Muscle layer of colon (tissue), 2 donors: ENCODE results near the gene LRCH1.

ENCODE experiments used
- H3K27ac ChIP-seq: one replicate; pipeline ENCODE4 v1.7.0; 2013; ENCODE audit warnings: low read depth, mild to moderate bottlenecking, low read length, moderate library complexity
- H3K27me3 ChIP-seq, 2 donors: one replicate each; pipeline ENCODE4 v1.7.0; 2013; ENCODE audit warnings: low read length in 2 of 2, mild to moderate bottlenecking in 2 of 2; ENCODE audit not compliant: insufficient read depth in 2 of 2, control insufficient read depth in 1 of 2
- H3K36me3 ChIP-seq: one replicate; pipeline ENCODE4 v1.7.0; 2013; ENCODE audit warnings: mild to moderate bottlenecking, low read length; ENCODE audit not compliant: insufficient read depth
- H3K4me1 ChIP-seq: one replicate; pipeline ENCODE4 v1.7.0; 2013; ENCODE audit warnings: mild to moderate bottlenecking, low read length; ENCODE audit not compliant: insufficient read depth
- H3K4me3 ChIP-seq, 2 donors: one replicate each; pipeline ENCODE4 v1.7.0; 2013; ENCODE audit warnings: low read length in 2 of 2, low read depth in 1 of 2, mild to moderate bottlenecking in 1 of 2, moderate library complexity in 1 of 2
- H3K9ac ChIP-seq: one replicate; pipeline ENCODE4 v1.7.0; 2013; ENCODE audit warnings: low read length
- H3K9me3 ChIP-seq: one replicate; pipeline ENCODE4 v1.7.0; 2013; ENCODE audit warnings: mild to moderate bottlenecking, low read length
- donor health status: abdominal sarcoma.
- donor health status: Adenocarcinoma of cecum.

The LRCH1 gene

DNA sequence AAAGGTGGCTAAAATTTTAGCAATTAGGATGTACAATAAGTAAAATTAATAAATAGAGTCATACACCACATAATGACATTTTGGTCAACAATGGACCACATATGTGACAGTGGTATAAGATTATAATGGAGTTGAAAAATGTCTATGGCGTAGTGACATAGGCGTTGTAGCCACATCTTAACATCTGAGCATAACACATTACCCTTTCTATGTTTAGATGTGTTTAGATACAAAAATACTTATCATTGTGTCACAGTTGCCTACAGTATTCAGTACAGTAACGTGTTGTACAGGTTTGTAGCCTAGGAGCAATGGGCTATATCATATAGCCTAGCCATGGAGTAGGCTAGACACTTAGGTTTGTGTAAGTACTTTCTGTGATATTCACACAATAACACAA is 111.2 kb downstream of the LRCH1 start:
- peaks cover 45% of the 10 kb centered on the region for H3K4me1 ChIP-seq
- H3K36me3 ChIP-seq, result no peaks in the 10 kb centered on the region
- H3K27me3 ChIP-seq, result no peaks in the 10 kb centered on the region
- no peak overlapping the region for H3K9ac ChIP-seq
- H3K27ac ChIP-seq, result no peak overlapping the region
- no peak overlapping the region for H3K4me3 ChIP-seq
- H3K9me3 ChIP-seq, result no peaks in the 10 kb centered on the region

DNA sequence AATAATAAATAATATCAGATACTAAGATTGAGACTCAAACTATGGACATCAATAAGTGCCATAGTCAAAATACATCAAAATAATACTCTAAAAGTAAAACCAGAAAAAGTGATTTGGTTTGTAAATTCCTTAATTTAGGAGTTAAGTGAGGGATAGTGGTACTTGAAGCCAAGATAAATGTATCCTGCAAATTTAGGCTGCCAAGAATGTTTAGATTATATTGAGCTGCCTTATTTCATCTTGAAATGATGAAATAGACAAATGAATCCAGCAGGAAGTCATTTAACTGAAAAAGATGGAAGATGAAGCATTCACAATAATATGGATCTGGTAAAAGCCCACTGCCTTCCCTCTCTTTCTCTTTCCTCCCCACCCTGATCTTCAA is 112.3 kb downstream of the LRCH1 start:
- peaks cover 41% of the 10 kb centered on the region for H3K4me1 ChIP-seq
- H3K9me3 ChIP-seq, result no peaks in the 10 kb centered on the region
- no peak overlapping the region for H3K9ac ChIP-seq
- H3K4me3 ChIP-seq, result no peak overlapping the region
- no peaks in the 10 kb centered on the region for H3K27me3 ChIP-seq
- no peak overlapping the region for H3K27ac ChIP-seq
- no peaks in the 10 kb centered on the region for H3K36me3 ChIP-seq

DNA sequence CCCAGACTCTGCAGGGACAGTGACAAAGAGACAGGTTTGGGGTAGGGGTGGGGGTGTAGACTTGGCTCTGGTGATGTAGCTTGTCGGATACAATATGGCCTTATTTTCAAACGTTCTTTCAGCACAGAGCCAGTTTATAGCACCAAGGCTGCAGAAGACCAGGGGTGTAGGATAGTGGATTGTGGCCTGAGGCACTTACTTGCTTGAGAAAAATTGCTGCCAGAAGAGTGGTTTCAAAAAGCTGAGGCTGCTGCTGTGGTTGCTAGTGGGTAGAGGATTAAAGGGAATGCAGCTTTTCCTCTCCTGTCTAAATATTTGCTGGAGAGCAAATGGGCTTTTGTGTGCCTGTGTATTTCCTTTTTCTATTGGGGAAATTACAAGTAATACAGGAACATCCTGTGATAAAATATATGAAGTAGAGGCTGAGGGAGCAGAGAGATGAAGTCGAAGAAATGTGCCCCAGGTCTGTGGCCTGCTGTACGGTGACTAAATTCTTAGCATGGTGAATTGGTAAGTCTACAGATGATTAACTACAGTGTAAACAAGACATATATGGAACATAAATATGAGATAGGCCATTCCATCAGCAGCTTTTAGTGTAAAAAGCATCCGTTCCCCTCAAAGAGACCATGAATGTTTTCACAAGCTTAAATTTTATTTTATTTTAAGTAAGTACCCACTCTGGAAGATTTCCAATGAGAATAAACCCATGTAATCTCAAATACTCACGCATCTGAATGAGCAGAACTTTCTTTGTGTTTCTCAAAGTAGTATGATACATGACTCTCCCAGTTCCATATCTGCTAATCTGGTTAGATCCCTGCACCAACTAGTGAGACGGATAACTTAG is 112.9 kb downstream of the LRCH1 start:
- Histone ChIP-seq H3K27me3 (no peaks in the 10 kb centered on the region), H3K4me3 (no peak overlapping the region), H3K36me3 (no peaks in the 10 kb centered on the region), H3K4me1 (peaks cover 41% of the 10 kb centered on the region), H3K9ac (no peak overlapping the region), H3K9me3 (no peaks in the 10 kb centered on the region), H3K27ac (no peak overlapping the region)

DNA sequence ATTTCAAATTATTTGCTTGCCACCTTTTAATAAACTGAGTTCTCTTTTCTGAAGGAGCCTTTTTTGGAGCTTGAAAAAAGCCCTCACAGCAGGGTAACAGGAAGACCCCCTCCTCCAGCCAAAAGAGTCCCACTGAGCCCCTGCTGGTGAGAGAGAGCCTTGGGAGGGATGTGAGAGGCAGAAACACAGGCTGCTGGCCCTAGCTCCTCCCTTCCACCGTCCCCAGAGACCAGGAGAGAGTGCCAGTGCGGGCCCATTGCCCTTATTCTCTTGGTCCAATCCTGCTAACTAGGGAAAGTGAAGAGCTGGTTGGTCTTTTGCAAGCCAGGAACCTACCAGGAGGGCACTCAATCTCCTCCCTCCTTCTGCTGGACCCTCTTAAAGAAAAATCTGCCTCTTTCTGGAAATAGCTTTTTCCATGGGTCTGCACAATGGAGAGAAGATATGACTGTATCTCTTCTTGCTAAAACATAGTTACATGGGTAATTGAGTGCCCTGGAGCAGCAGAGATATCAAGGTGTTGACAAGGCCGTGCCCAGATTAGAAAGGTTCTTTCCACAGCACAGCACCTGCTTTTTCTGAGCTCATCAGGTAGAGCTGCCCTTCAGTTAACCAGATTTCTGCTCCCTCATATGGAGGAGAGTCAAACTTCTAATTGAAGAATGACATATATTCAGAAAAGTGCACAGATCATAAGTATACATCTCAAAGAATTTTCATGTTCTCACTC is 113.9 kb downstream of the LRCH1 start:
- Histone ChIP-seq H3K27ac (no peak overlapping the region), H3K4me3 (no peak overlapping the region), H3K9me3 (no peaks in the 10 kb centered on the region), H3K27me3 (no peaks in the 10 kb centered on the region), H3K9ac (no peak overlapping the region), H3K4me1 (peaks cover 41% of the 10 kb centered on the region), H3K36me3 (no peaks in the 10 kb centered on the region)

DNA sequence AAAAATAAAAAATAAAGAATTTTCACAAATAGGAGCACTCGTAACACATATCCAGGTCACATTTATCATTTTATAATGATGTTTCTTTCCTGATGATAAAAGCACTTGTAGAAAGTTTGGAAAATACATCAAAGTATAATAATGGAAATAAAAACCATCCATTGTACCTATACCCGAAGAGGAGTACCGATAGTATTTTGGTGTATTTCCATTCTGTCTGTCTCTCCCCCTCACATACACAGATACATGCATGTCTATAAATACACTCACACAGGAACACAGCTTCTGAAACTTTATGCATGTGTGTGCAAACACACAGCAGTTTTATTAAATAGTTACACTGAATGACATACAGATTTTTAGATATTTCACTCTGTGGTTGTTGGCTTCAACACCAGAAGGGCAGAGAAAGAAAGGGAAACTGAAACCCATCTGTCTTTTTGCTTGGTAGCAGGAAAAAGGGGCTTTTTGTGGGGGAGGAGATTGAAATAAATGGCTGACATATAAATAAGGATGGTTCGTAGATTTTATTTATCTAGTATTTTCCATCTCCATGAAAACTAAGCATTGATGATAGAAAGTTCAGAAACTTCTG is 114.8 kb downstream of the LRCH1 start:
- no peaks in the 10 kb centered on the region for H3K36me3 ChIP-seq
- H3K27me3 ChIP-seq, result no peaks in the 10 kb centered on the region
- H3K9ac ChIP-seq, result no peak overlapping the region
- H3K4me3 ChIP-seq, result peak overlapping the region in 1 of 2 donors; percentile 2
- no peaks in the 10 kb centered on the region for H3K9me3 ChIP-seq
- peaks cover 36% of the 10 kb centered on the region for H3K4me1 ChIP-seq
- peak overlapping the region; percentile 50 for H3K27ac ChIP-seq

DNA sequence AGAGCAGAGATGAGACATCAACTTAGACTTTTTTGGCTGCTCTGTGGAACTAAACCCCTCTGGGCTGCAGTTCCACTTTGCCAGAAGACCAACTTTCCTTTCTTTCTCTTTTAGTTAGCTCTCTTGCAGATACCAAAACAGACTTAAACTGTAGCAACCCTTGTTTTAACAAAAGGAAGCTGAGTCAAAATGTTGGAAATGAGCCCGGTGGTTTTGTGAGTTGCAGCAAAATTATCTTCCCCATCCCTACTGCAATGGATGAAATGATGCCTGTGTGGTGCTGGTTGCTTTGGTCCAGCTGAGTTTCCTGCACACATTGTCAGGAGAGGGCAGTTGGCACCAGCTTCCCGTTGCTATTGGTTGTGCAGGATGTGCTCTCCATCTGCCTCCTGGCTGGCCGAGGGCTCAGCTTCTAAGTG is 115.3 kb downstream of the LRCH1 start:
- Histone ChIP-seq H3K4me3 (no peak overlapping the region), H3K9ac (no peak overlapping the region), H3K9me3 (no peaks in the 10 kb centered on the region), H3K36me3 (no peaks in the 10 kb centered on the region), H3K27me3 (no peaks in the 10 kb centered on the region), H3K27ac (peak overlapping the region; percentile 50), H3K4me1 (peaks cover 32% of the 10 kb centered on the region)

DNA sequence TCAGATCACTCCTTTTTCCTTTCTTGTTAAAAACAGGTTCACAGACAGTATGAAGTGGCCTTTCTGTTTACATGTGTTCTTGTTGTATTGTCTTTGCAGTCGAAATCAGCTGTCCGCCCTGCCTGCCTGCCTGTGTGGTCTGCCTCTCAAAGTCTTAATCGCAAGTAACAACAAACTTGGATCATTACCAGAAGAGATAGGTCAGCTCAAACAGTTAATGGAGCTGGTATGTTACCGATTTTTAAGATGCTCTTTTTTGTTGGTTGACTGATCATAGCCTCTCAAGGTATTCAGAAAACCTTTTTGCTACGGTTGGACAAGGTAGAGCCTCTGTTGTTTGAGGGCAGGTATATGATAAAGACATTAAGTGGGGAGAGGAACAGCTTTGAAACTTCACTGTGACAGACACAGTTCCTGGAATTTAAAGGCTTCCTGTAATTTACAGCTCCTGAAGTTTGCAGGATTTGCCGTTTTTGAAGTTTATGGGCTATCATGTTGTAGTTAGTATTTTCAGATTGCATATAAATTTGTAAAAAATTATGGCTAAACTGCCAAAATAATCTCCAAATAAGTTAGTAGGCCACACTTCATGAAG is 116.1 kb downstream of the LRCH1 start:
- no peak overlapping the region for H3K4me3 ChIP-seq
- H3K27ac ChIP-seq, result no peak overlapping the region
- H3K9ac ChIP-seq, result no peak overlapping the region
- no peaks in the 10 kb centered on the region for H3K27me3 ChIP-seq
- no peaks in the 10 kb centered on the region for H3K9me3 ChIP-seq
- peaks cover 24% of the 10 kb centered on the region for H3K4me1 ChIP-seq
- no peaks in the 10 kb centered on the region for H3K36me3 ChIP-seq

DNA sequence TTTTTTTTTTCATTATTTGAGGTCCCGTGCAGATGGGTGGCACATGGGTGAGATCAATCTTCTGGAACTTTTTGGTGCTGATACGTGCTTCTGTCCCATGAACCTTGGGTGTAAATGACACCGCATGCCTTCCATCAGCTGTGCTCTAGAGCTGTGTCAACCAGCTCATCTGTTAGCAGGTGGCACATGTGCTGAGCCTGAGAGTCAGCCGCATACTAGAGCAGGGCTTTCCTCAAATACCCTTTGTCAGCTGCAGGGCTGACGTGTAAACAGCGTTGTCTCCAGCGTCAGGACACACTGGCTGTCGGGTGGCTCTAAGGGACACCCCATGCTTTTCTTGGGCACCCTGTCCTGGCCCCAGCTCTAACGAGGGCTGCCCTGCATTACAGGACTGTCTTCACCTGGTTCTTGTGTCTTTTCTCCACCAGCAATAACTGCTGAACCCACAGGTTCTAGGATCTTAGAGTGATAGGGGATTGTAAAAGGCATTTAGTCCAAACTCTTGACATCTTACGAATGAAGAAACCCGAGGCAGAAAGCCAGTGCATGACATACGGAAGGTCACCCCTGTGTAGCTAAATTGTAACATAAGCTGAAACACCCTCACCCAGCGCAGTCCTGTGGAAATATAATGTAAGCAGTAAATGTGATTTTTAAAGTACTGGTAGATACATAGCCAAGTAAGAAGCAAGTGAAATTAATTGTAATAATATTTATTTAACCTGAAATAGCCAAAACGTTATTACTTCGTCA is 119.5 kb downstream of the LRCH1 start:
- H3K4me3 ChIP-seq, result no peak overlapping the region
- no peaks in the 10 kb centered on the region for H3K36me3 ChIP-seq
- no peak overlapping the region for H3K27ac ChIP-seq
- H3K9ac ChIP-seq, result no peak overlapping the region
- H3K9me3 ChIP-seq, result no peaks in the 10 kb centered on the region
- no peaks in the 10 kb centered on the region for H3K27me3 ChIP-seq
- peaks cover 13% of the 10 kb centered on the region for H3K4me1 ChIP-seq

DNA sequence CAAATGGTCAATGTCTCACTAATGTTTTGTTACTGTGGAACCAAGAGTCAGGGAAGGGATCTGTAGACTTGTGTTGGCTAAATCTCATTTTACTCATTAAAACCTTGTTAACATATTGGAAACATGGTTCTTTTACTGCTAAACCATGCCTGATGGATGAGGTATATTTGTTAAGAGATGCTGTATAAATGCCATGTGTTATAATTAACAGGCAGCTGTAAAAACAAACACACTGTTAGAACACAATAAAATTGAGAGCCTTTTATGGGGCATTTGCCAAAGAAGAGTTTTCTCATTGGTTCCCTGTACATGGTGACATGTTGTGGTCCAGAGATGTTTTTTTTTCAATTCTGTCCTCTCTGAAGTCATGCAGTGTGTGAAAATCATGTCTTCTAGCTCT is 122.0 kb downstream of the LRCH1 start:
- Histone ChIP-seq H3K4me1 (peaks cover 17% of the 10 kb centered on the region), H3K9ac (no peak overlapping the region), H3K36me3 (no peaks in the 10 kb centered on the region), H3K27me3 (no peaks in the 10 kb centered on the region), H3K27ac (no peak overlapping the region), H3K9me3 (no peaks in the 10 kb centered on the region), H3K4me3 (no peak overlapping the region)

DNA sequence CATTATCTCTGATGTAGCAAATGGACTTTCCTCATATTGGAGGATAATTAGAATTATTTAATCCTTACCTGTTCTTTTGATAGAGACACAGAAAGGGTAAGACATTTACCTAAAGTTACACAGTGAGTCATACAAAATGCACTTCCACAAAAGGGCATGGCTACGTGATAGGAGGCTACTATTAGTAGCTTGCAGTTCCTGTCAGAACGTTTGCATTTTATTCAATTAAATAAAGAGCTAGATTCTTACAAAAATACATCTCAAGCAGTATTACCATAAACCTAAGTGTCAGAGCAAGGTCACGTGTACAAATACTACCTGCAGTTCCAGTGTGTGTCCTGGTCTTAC is 123.4 kb downstream of the LRCH1 start:
- Histone ChIP-seq H3K27ac (no peak overlapping the region), H3K9me3 (no peaks in the 10 kb centered on the region), H3K36me3 (no peaks in the 10 kb centered on the region), H3K4me1 (peaks cover 24% of the 10 kb centered on the region), H3K4me3 (no peak overlapping the region), H3K9ac (no peak overlapping the region), H3K27me3 (no peaks in the 10 kb centered on the region)
